COLO668 (cell line): ENCODE data around the gene SIVA1.

Source experiments
- DNase-seq: peaks from one replicate; lab custom pipeline; 2025; ENCODE audit not compliant: unreplicated experiment; lab: John Stamatoyannopoulos, UW

The SIVA1 gene

GRCh38 chr14:104806625-104807465 lies 53.9 kb downstream of the SIVA1 start:
- DNase-seq, result no peak

GRCh38 chr14:104808456-104808855 lies 55.5 kb downstream of the SIVA1 start:
- DNase-seq, result no peak
